Ishikawa (cell line): ENCODE measurements around the gene C6orf89.

Experiments
- CEBPB ChIP-seq: IDR thresholded peaks from 2 replicates; pipeline ENCODE4 v1.6.1; 2012
- CREB1 ChIP-seq: IDR thresholded peaks from 2 replicates; pipeline ENCODE4 v1.6.1; 2012; ENCODE audit warnings: low read depth
- EGR1 ChIP-seq: IDR thresholded peaks from 2 replicates; pipeline ENCODE4 v1.6.1; 2012
- EP300 ChIP-seq: IDR thresholded peaks from 2 replicates; pipeline ENCODE4 v1.6.1; 2012; ENCODE audit warnings: borderline replicate concordance
- FOXM1 ChIP-seq: IDR thresholded peaks from 2 replicates; pipeline ENCODE4 v1.6.1; 2012; ENCODE audit warnings: low read depth, borderline replicate concordance
- NFIC ChIP-seq: IDR thresholded peaks from 2 replicates; pipeline ENCODE4 v1.6.1; 2012
- RAD21 ChIP-seq: IDR thresholded peaks from 2 replicates; pipeline ENCODE4 v1.6.1; 2012; ENCODE audit warnings: low read depth
- TAF1 ChIP-seq: IDR thresholded peaks from 2 replicates; pipeline ENCODE4 v1.6.1; 2012; ENCODE audit warnings: low read depth, mild to moderate bottlenecking
- TCF12 ChIP-seq: IDR thresholded peaks from 2 replicates; pipeline ENCODE4 v1.6.1; 2012; ENCODE audit warnings: low read depth
- TEAD4 ChIP-seq: IDR thresholded peaks from 2 replicates; pipeline ENCODE4 v1.6.1; 2012
- YY1 ChIP-seq: IDR thresholded peaks from 2 replicates; pipeline ENCODE4 v1.6.1; 2012; ENCODE audit warnings: low read depth
- ZBTB7A ChIP-seq: IDR thresholded peaks from 2 replicates; pipeline ENCODE4 v1.6.1; 2012; ENCODE audit warnings: low read depth
- TF ChIP-seq, protein P1 (sequence below): IDR thresholded peaks from 2 replicates; pipeline ENCODE4 v1.6.1; 2012
- TF ChIP-seq, protein P2 (sequence below): IDR thresholded peaks from 2 replicates; pipeline ENCODE4 v1.6.1; 2012; ENCODE audit warnings: low read depth, mild to moderate bottlenecking
- TF ChIP-seq, protein P3 (sequence below): IDR thresholded peaks from 2 replicates; pipeline ENCODE4 v1.6.1; 2012

Gene C6orf89

DNA sequence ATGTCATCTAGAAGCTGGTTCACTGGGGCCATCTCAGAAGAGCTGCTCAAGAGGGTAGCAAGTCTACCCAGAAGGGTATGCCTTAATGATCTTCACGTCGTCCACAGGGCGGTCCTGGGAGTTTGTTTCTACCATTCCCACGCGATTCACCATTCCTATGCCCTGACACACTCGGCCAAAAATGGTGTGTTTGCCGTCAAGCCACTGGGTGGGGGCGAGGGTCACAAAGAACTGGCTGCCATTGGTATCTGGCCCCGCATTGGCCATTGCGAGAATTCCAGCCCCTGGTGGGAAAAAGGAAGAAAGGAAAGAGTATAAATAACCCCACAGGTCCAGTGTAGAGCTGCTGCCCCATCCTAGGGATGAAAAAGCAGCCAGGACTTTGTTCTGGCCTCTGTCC, 30.0 kb upstream of the C6orf89 start:
- TF ChIP-seq CEBPB: no peak
- TF ChIP-seq CREB1: no peak
- no peak for TF ChIP-seq TCF12
- TF ChIP-seq FOXM1: no peak
- TF ChIP-seq, protein P1, sequence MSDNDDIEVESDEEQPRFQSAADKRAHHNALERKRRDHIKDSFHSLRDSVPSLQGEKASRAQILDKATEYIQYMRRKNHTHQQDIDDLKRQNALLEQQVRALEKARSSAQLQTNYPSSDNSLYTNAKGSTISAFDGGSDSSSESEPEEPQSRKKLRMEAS: no peak

DNA sequence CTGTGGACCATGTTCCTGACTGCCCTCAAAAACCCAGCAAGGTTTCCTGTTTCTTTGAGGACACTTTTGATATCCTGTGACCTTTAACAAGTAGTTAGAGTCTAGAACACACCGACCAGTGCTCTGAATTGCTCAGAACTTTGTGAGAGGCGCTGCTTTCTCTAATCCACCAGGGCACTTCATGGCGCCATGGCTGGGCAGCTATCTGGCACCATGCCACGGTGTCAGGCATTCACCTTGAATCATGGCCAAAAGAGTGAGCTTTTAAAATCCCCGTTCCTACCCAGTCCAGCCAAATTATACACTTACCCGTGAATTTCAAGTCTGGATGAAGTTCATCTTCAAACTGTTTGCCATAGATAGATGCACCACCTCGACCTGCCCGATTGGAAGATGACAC, 29.5 kb upstream of the C6orf89 start:
- TF ChIP-seq EP300 (no peak), TCF12 (no peak), NFIC (peak; percentile 77), RAD21 (no peak)

DNA sequence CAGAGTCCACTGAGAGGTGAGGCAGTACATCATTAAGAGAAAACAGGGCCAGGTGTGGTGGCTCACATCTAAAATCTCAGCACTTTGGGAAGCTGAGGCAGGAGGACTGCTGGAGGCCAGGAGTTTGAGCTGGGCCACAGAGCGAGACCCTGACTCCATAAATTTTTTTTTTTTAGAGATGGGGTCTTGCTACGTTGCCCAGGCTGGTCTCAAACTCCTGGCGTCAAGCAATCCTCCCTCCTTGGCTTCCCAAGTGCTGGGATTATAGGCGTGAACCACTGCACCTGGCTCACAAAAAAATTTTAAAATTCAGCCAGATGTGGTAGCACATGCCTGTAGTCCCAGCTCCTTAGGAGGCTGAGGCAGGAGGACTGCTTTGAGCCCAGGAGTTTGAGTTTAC, 28.4 kb upstream of the C6orf89 start:
- TF ChIP-seq CEBPB (no peak), YY1 (no peak), ZBTB7A (no peak), EP300 (no peak), RAD21 (no peak), TEAD4 (no peak), TAF1 (no peak), CREB1 (no peak), TCF12 (no peak), NFIC (no peak), EGR1 (no peak), FOXM1 (no peak)
- TF ChIP-seq, protein P1: no peak
- TF ChIP-seq, protein P2, sequence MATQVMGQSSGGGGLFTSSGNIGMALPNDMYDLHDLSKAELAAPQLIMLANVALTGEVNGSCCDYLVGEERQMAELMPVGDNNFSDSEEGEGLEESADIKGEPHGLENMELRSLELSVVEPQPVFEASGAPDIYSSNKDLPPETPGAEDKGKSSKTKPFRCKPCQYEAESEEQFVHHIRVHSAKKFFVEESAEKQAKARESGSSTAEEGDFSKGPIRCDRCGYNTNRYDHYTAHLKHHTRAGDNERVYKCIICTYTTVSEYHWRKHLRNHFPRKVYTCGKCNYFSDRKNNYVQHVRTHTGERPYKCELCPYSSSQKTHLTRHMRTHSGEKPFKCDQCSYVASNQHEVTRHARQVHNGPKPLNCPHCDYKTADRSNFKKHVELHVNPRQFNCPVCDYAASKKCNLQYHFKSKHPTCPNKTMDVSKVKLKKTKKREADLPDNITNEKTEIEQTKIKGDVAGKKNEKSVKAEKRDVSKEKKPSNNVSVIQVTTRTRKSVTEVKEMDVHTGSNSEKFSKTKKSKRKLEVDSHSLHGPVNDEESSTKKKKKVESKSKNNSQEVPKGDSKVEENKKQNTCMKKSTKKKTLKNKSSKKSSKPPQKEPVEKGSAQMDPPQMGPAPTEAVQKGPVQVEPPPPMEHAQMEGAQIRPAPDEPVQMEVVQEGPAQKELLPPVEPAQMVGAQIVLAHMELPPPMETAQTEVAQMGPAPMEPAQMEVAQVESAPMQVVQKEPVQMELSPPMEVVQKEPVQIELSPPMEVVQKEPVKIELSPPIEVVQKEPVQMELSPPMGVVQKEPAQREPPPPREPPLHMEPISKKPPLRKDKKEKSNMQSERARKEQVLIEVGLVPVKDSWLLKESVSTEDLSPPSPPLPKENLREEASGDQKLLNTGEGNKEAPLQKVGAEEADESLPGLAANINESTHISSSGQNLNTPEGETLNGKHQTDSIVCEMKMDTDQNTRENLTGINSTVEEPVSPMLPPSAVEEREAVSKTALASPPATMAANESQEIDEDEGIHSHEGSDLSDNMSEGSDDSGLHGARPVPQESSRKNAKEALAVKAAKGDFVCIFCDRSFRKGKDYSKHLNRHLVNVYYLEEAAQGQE: no peak
- TF ChIP-seq, protein P3, sequence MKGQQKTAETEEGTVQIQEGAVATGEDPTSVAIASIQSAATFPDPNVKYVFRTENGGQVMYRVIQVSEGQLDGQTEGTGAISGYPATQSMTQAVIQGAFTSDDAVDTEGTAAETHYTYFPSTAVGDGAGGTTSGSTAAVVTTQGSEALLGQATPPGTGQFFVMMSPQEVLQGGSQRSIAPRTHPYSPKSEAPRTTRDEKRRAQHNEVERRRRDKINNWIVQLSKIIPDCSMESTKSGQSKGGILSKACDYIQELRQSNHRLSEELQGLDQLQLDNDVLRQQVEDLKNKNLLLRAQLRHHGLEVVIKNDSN: no peak

DNA sequence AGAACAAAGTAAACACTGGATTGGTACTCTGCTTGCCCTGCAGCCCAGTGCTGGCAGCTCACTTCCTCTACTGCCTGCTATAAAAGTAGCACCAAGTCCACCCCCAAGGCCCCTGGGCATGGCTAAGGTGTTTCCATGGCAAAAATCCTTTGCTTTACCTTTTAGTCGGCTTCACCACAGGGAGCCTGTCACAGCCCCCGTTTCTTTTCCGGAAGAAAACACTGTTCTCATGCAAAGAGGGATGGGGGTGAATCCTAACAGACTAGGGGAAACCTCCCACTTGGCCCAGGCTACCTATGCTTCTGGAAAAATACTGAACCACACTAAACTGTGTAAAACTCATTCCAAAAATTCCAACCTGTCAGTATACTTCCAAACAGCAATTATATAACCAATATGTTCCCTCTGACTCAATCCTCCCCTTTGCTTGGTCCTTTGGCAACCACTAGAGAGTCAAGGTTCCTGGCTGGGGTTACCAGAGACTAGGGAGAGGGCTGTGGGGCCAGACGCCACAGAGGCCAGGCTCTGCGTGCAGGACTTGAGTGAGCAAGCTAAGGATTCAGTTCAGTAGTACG, 27.3 kb upstream of the C6orf89 start:
- TF ChIP-seq YY1 (no peak), EGR1 (no peak), FOXM1 (no peak), EP300 (no peak), RAD21 (no peak)

DNA sequence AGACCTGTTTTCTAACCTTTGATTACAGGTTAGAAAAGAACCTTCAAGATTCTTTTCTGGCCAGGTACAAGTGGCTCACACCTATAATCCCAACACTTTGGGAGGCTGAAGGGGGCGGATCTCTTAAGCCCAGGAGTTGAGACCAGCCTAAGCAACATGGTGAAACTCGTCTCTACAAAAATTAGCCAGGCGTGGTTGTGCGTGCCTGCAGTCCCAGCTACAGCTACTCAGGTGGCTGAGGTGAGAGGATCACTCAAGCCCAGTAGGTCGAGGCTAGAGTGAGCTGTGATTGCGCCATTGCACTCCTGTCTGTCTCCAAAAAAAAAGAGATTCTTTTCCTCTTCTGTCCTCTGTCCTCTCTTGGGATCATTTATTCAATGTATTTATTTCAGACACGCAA, 25.6 kb upstream of the C6orf89 start:
- no peak for TF ChIP-seq TCF12
- TF ChIP-seq, protein P3: no peak
- TF ChIP-seq RAD21: no peak
- no peak for TF ChIP-seq NFIC

DNA sequence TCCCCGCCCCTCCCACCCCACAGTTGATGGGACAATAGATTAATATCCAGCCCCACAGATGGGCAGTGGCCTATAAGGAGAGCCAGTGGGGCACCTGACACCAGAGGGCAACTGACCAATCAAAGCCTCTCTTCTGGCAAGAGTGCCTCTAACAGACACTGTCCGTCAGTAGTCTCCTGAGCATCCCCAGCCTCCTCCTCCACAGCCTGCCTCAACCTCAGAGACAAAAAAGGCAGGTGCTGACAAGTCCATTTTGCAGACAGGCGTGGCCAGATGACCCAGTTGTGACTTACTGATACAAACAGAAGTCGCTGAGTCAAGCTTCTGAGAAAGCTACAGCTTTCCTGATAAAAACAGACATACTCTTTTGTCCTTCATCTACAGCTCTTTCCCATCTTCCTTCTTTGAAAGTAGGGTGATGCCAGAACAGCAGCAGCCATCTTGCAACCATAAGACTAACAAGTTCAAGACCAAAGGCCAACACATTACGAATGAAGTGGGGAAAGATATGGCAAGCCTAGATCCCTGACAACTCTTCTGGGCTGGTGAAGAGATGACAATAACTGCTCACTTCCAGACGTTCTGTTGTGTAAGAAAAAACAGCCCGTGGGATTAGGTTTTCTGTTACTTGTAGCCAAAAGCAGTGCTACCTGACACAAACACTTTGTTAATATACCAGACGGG, 23.4 kb upstream of the C6orf89 start:
- TF ChIP-seq YY1 (no peak), TCF12 (no peak), CEBPB (no peak), TEAD4 (no peak), FOXM1 (no peak), RAD21 (no peak), EGR1 (no peak), CREB1 (no peak), NFIC (no peak), ZBTB7A (no peak), TAF1 (no peak), EP300 (no peak)
- TF ChIP-seq, protein P2: no peak
- TF ChIP-seq, protein P1: no peak
- TF ChIP-seq, protein P3: no peak
